IMR-90 (cell line): Measurements from ENCODE around the gene F12. TPM values are rescaled to one million over a fixed set of nuclear protein-coding genes. Genes with fewer than 3 reads are reported as not detected.
A peak's percentile ranks its signal among the peaks of the same experiment; 100 is the strongest.

Source experiments
- ATAC-seq: fragments of 200-7000 bp; cut with Tn5 transposase; 2 replicates; pipeline ENCODE4 v1.9.1; 2020; ENCODE audit warnings: low read depth, mild to moderate bottlenecking, moderate library complexity
- BruUV-seq: library from RNA; stranded (reverse); fragments of 400-500 nt; replicated peaks from 2 replicates; lab custom pipeline; 2021; lab: Mats Ljungman, UMichigan
- CTCF ChIA-PET: fragments of 300-600 bp; formaldehyde crosslinking; extraction: SDS; loops from one replicate; lab custom pipeline; 2021; ENCODE audit warnings: antibody characterized with exemption; lab: Yijun Ruan, JAX
- POLR2A ChIA-PET: fragments of 300-600 bp; sonication (Branson Sonifier 250); formaldehyde crosslinking; loops from one replicate; lab custom pipeline; 2022; ENCODE audit warnings: antibody characterized with exemption; ENCODE audit not compliant: unreplicated experiment; lab: Charles Lee
- DNase-seq: peaks from one replicate; pipeline ENCODE4 v3.0.0; 2013
- H2AFZ ChIP-seq: replicated peaks from 2 replicates; pipeline ENCODE3; 2013; ENCODE audit warnings: low read length, mild to moderate bottlenecking; ENCODE audit not compliant: poor library complexity
- H2AK5ac ChIP-seq: 2 replicates; pipeline ENCODE4 v1.6.1; 2013; ENCODE audit warnings: low read depth, low read length, inconsistent platforms
- H2AK9ac ChIP-seq: replicated peaks from 2 replicates; pipeline ENCODE3; 2013; ENCODE audit warnings: mild to moderate bottlenecking, low read depth, low read length, moderate library complexity; ENCODE audit not compliant: poor library complexity
- H2BK120ac ChIP-seq: 2 replicates; pipeline ENCODE4 v1.6.1; 2013; ENCODE audit warnings: low read depth, low read length, inconsistent platforms
- H2BK15ac ChIP-seq: 3 replicates; pipeline ENCODE4 v1.6.1; 2013; ENCODE audit warnings: low read depth, low read length, inconsistent platforms
- H2BK20ac ChIP-seq: 2 replicates; pipeline ENCODE4 v1.6.1; 2013; ENCODE audit warnings: low read depth, mild to moderate bottlenecking, inconsistent platforms, low read length, moderate library complexity
- H2BK5ac ChIP-seq: 2 replicates; pipeline ENCODE4 v1.6.1; 2013; ENCODE audit warnings: mild to moderate bottlenecking, low read depth, low read length, inconsistent platforms; ENCODE audit not compliant: poor library complexity, severe bottlenecking
- H3K14ac ChIP-seq: replicated peaks from 2 replicates; pipeline ENCODE4 v1.6.1; 2013; ENCODE audit warnings: low read depth, low read length, inconsistent platforms
- H3K18ac ChIP-seq: 2 replicates; pipeline ENCODE4 v1.6.1; 2013; ENCODE audit warnings: low read depth, low read length, control low read depth
- H3K23ac ChIP-seq: 2 replicates; pipeline ENCODE4 v1.6.1; 2013; ENCODE audit warnings: low read depth, low read length, inconsistent platforms
- H3K27ac ChIP-seq: 2 replicates; pipeline ENCODE4 v1.5.1; 2013; ENCODE audit warnings: mild to moderate bottlenecking, control low read depth, low read length; ENCODE audit not compliant: insufficient read depth
- H3K27me3 ChIP-seq: 2 replicates; pipeline ENCODE4 v1.6.1; 2013; ENCODE audit warnings: low read length; ENCODE audit not compliant: control insufficient read depth, insufficient read depth
- H3K36me3 ChIP-seq: 2 replicates; pipeline ENCODE4 v1.6.1; 2013; ENCODE audit warnings: low read length, mixed read lengths; ENCODE audit not compliant: control insufficient read depth, insufficient read depth
- H3K4ac ChIP-seq: 2 replicates; pipeline ENCODE4 v1.6.1; 2013; ENCODE audit warnings: low read depth, low read length, inconsistent platforms
- H3K4me1 ChIP-seq: 2 replicates; pipeline ENCODE4 v1.6.1; 2013; ENCODE audit warnings: low read length, mixed read lengths; ENCODE audit not compliant: control insufficient read depth, insufficient read depth
- H3K4me2 ChIP-seq: 2 replicates; pipeline ENCODE4 v1.6.1; 2013; ENCODE audit warnings: low read depth, mild to moderate bottlenecking, control low read depth, low read length, moderate library complexity
- H3K4me3 ChIP-seq: 2 replicates; pipeline ENCODE4 v1.5.1; 2013; ENCODE audit warnings: low read depth, mild to moderate bottlenecking, control low read depth, low read length, moderate library complexity; ENCODE audit not compliant: insufficient read depth
- H3K56ac ChIP-seq: 2 replicates; pipeline ENCODE4 v1.6.1; 2013; ENCODE audit warnings: low read length, inconsistent platforms; ENCODE audit not compliant: insufficient read depth; ENCODE audit errors: extremely low read depth
- H3K79me1 ChIP-seq, 2 experiments: 2 replicates each; pipeline ENCODE4 v1.6.1; 2013; ENCODE audit warnings: low read length in 2 of 2, inconsistent platforms in 1 of 2, low read depth in 1 of 2
- H3K9ac ChIP-seq: 2 replicates; pipeline ENCODE4 v1.6.1; 2013; ENCODE audit warnings: low read depth, low read length, control low read depth
- H3K9me1 ChIP-seq: 2 replicates; pipeline ENCODE4 v1.6.1; 2013; ENCODE audit warnings: low read length, inconsistent platforms; ENCODE audit not compliant: insufficient read depth
- H3K9me3 ChIP-seq: 2 replicates; pipeline ENCODE4 v1.6.1; 2013; ENCODE audit warnings: low read length; ENCODE audit not compliant: control insufficient read depth, insufficient read depth
- H4K20me1 ChIP-seq: 2 replicates; pipeline ENCODE4 v1.6.1; 2013; ENCODE audit warnings: low read length, inconsistent platforms; ENCODE audit not compliant: insufficient read depth
- H4K5ac ChIP-seq: 2 replicates; pipeline ENCODE4 v1.6.1; 2013; ENCODE audit warnings: mild to moderate bottlenecking, low read depth, low read length, control low read depth
- H4K8ac ChIP-seq, 2 experiments: 2 replicates each; pipeline ENCODE4 v1.6.1; 2013; ENCODE audit warnings: low read depth in 2 of 2, low read length in 2 of 2, control low read depth in 1 of 2, inconsistent platforms in 1 of 2
- H4K91ac ChIP-seq: 2 replicates; pipeline ENCODE4 v1.6.1; 2013; ENCODE audit warnings: low read depth, low read length, inconsistent platforms; ENCODE audit not compliant: insufficient read depth
- CHD1 ChIP-seq: IDR thresholded peaks from 2 replicates; pipeline ENCODE4 v1.6.1; 2012; ENCODE audit warnings: low read depth, low read length, improper control_type of control experiment
- RAD21 ChIP-seq: IDR thresholded peaks from 2 replicates; pipeline ENCODE4 v1.6.1; 2012; ENCODE audit warnings: low read length, improper control_type of control experiment
- SMC3 ChIP-seq: fragments of 150-350 bp; IDR thresholded peaks from 2 replicates; pipeline ENCODE4 v1.6.1; 2016; ENCODE audit warnings: low read depth, mild to moderate bottlenecking, antibody characterized with exemption, low read length, moderate library complexity
- WGBS, 2 experiments: methylation state at CpG; one replicate each; pipeline versions ENCODE4 v1.1.5 to v1.1.7; 2013; ENCODE audit warnings: missing lambda C conversion rate in 2 of 2; ENCODE audit not compliant: insufficient read length in 1 of 2; ENCODE audit errors: extremely low coverage in 2 of 2; 5-methylcytosine and 5-hydroxymethylcytosine counted together
- dilution Hi-C: fragments of 300-500 bp; cut with HindIII; formaldehyde crosslinking; loops from one replicate; pipeline ENCODE4 v1.14.3; 2018; ENCODE audit warnings: low sequenced_read_pairs; ENCODE audit not compliant: unreplicated experiment
- in situ Hi-C: fragments of 300-500 bp; cut with MboI; formaldehyde crosslinking; loops from 3 replicates; pipeline ENCODE4 v1.14.3; 2019; ENCODE audit warnings: low sequenced_read_pairs, inconsistent platforms, mixed read lengths
- intact Hi-C: fragments of 100-400 bp; cut with micrococcal nuclease; formaldehyde crosslinking; loops from 2 replicates; pipeline ENCODE4 v1.10.0; 2022
- polyA plus RNA-seq, 3 experiments: library from polyadenylated mRNA; depleted of rRNA; stranded (reverse); fragments of >200 nt; gene quantifications; 2 replicates each; pipeline ENCODE4 v1.2.3, GENCODE V29; 2012; ENCODE audit warnings: low replicate concordance in 1 of 3
- total RNA-seq: library from RNA; depleted of rRNA; stranded (reverse); fragments of >200 nt; gene quantifications from 2 replicates; pipeline ENCODE4 v1.2.3, GENCODE V29; 2012
- TF ChIP-seq, protein P1 (sequence below): fragments of 150-350 bp; IDR thresholded peaks from 2 replicates; pipeline ENCODE4 v1.6.1; 2017; ENCODE audit warnings: mild to moderate bottlenecking, antibody characterized with exemption, low read length, low read depth

Gene F12
- total and polyA plus RNA-seq, 2 of the 4 experiments (the other 2 are of a cell fraction): 0.36 to 1.2 TPM

DNA sequence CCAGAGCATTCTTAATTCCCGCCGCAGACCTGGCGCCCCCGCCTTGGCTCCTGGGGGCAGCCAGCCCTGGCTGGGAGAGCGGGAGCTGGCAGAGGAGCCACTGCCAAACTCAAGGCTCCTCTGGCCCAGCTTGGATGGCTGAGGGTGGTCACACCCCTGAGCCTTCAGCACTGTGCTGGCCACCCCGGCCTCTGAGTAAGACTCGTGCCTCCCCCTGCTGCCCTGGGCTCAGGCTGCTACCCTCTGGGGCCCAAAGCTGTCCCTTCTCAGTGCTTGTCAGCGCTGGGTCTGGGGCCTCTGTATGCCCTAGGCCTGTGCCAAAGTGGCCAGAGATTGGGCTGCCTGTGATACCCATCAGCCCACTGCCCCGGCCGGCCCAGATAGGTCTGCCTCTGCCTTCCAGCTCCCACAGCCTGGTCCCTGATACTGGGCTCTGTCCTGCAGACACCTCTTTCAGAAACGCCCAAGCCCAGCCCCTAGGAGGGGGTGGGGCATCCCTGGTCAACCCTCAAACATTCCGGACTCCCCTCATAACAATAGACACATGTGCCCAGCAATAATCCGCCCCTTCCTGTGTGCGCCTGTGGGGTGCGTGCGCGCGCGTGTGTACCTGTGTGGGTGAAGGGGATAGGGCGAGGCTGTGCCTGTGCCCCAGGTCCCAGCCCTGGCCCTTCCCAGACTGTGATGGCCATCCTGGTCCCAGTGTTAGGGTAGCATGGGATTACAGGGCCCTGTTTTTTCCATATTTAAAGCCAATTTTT is 32.9 kb upstream of the F12 start:
- Histone ChIP-seq H2AK9ac (peak overlapping the region; percentile 65), H2BK120ac (no peak overlapping the region), H3K27ac (no peak overlapping the region), H3K18ac (no peak overlapping the region), H3K27me3 (no peaks in the 10 kb centered on the region), H3K4ac (no peak overlapping the region), H3K4me2 (no peak overlapping the region), H2BK15ac (no peak overlapping the region), H3K9ac (no peak overlapping the region), H3K56ac (no peak overlapping the region), H3K79me1 (peaks cover 0 to 4% of the 10 kb centered on the region in 2 experiments; a peak in 1 of 4 replicates), H4K20me1 (peaks cover 4% of the 10 kb centered on the region; the same call in 1 of the 2 replicates), H4K8ac (no peak overlapping the region), H2AFZ (no peak overlapping the region), H3K9me1 (peaks cover 5% of the 10 kb centered on the region; the same call in 1 of the 2 replicates), H3K4me3 (no peak overlapping the region), H3K23ac (no peak overlapping the region), H3K36me3 (peaks cover 13% of the 10 kb centered on the region; the same call in 1 of the 2 replicates), H3K4me1 (peaks cover 3% of the 10 kb centered on the region), H2BK5ac (no peak overlapping the region), H4K91ac (no peak overlapping the region), H2BK20ac (no peak overlapping the region), H2AK5ac (no peak overlapping the region), H3K9me3 (no peaks in the 10 kb centered on the region), H3K14ac (no peak overlapping the region), H4K5ac (no peak overlapping the region)
- no TSS peak for BruUV-seq
- ATAC-seq (no peak), DNase-seq (no peak)
- ChIA-PET CTCF (interaction anchor here (1.1 kb wide), 1 partner anchor 38 kb away, joined by 3 read pairs; no protein-coding TSS in a partner anchor), POLR2A (no interaction called here)
- in situ Hi-C loops: no loop called here
- intact Hi-C loops: no loop called here
- dilution Hi-C loops: no loop called here
- TF ChIP-seq RAD21 (no peak), SMC3 (no peak), CHD1 (no peak)
- TF ChIP-seq, protein P1, sequence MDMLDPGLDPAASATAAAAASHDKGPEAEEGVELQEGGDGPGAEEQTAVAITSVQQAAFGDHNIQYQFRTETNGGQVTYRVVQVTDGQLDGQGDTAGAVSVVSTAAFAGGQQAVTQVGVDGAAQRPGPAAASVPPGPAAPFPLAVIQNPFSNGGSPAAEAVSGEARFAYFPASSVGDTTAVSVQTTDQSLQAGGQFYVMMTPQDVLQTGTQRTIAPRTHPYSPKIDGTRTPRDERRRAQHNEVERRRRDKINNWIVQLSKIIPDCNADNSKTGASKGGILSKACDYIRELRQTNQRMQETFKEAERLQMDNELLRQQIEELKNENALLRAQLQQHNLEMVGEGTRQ: no peak
- WGBS, 2 experiments: 100% methylated on average over 1 of the region's 20 CpGs; no CpG with 5 or more reads in 1 of the 2 experiments
